Measurements from ENCODE around the gene RIOK1. TPM values are rescaled to one million over a fixed set of nuclear protein-coding genes. Genes with fewer than 3 reads are reported as not detected.

Gene RIOK1
- total and polyA plus RNA-seq, 12 donors = 7.0 to 13.4 (median 11.0) TPM

DNA sequence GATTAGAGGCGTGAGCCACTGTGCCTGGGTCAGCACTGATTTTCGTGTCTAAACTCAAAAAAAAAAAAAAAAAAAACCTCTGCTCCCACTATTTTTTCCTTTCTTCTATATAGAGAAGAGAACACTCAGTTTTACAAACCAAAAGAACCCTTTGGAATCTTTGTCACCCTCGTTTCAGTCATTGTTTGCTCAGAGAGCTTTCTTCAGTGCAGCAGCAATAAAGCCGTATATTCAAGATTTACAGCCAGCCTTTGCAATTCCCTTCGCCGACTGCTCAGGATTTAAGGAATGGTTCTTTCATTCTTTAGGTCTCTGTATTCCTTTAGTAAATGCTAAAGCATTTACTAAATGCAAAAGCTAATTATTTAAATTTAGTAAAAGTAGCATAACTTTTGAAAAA lies 20.1 kb downstream of the RIOK1 start:
- no peak for DNase-seq
- no peaks in the 10 kb centered on the region for H3K4me1 ChIP-seq
- no peaks in the 10 kb centered on the region for H3K27me3 ChIP-seq
- no peaks in the 10 kb centered on the region for H3K9me3 ChIP-seq
- H3K36me3 ChIP-seq = peaks cover 0 to 98% (median 64%) of the 10 kb centered on the region in 9 donors
- H3K4me3 ChIP-seq = no peak overlapping the region
- ATAC-seq = no peak
- intact Hi-C loops (cut with DNase I) = loop anchor here in 4 of 10 donors (10.0 kb wide), 4 partner anchors 105 to 195 kb away; no protein-coding TSS in a partner anchor
- no peak overlapping the region for H3K27ac ChIP-seq
- TF ChIP-seq CTCF (IDR thresholded peaks at IDR 0.05) = no peak
- 94 to 97% methylated on average over 6 of the region's 6 CpGs for WGBS, 2 donors

- no peak overlapping the region for H3K4me3 ChIP-seq
- DNase-seq (no peak), ATAC-seq (no peak)
- intact Hi-C loops (cut with DNase I) = loop anchor here in 2 of 10 donors (10.0 kb wide), 2 partner anchors 106 to 194 kb away; no protein-coding TSS in a partner anchor
- H3K27ac ChIP-seq = no peak overlapping the region
- WGBS, 2 donors = 95 to 96% methylated on average over 4 of the region's 4 CpGs
- TF ChIP-seq CTCF (IDR thresholded peaks at IDR 0.05) = no peak
- H3K27me3 ChIP-seq = no peaks in the 10 kb centered on the region
- H3K9me3 ChIP-seq = no peaks in the 10 kb centered on the region
- peaks cover 0 to 98% (median 65%) of the 10 kb centered on the region in 9 donors for H3K36me3 ChIP-seq
- H3K4me1 ChIP-seq = no peaks in the 10 kb centered on the region
Observed at GRCh38 chr6:7410851-7411250, 21.2 kb downstream of the RIOK1 start.

DNA sequence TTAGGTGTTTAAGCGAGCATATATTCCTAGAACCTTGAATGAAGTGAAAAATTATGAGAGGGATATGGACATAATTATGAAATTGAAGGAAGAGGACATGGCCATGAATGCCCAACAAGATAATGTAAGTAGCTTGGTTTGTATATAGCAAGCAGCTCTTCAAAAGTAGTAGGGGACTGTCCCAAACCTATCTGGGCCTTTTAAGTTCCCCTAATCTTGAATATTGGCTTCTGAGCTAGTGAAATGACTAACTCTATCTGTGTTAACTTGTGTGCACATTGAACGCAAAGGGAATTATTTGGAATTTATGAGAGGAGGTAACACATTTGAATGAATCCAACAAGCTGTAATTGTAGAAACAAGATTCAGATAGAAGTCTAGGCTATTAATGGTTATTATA lies 21.7 kb downstream of the RIOK1 start:
- DNase-seq (no peak), ATAC-seq (no peak)
- TF ChIP-seq CTCF (IDR thresholded peaks at IDR 0.05) = no peak
- intact Hi-C loops (cut with DNase I) = loop anchor here in 2 of 10 donors (10.0 kb wide), 2 partner anchors 107 to 193 kb away; no protein-coding TSS in a partner anchor
- 96 to 97% methylated on average over 2 of the region's 2 CpGs for WGBS, 2 donors
- Histone ChIP-seq H3K9me3 (no peaks in the 10 kb centered on the region), H3K36me3 (peaks cover 0 to 98% (median 67%) of the 10 kb centered on the region in 9 donors), H3K4me3 (no peak overlapping the region), H3K27ac (no peak overlapping the region), H3K4me1 (no peaks in the 10 kb centered on the region), H3K27me3 (no peaks in the 10 kb centered on the region)

- H3K27me3 ChIP-seq = no peaks in the 10 kb centered on the region
- no peaks in the 10 kb centered on the region for H3K9me3 ChIP-seq
- 79 to 84% methylated on average over 2 of the region's 2 CpGs for WGBS, 2 donors
- H3K4me1 ChIP-seq = no peaks in the 10 kb centered on the region
- H3K36me3 ChIP-seq = peaks cover 0 to 98% (median 64%) of the 10 kb centered on the region in 9 donors
- H3K27ac ChIP-seq = no peak overlapping the region
- no peak overlapping the region for H3K4me3 ChIP-seq
- no peak for TF ChIP-seq CTCF (IDR thresholded peaks at IDR 0.05)
- no peak for DNase-seq
- intact Hi-C loops (cut with DNase I) = loop anchor here in 2 of 10 donors (10.0 kb wide), 2 partner anchors 108 to 192 kb away; no protein-coding TSS in a partner anchor
- no peak for ATAC-seq
Observed at GRCh38 chr6:7413151-7413823, 23.7 kb downstream of the RIOK1 start.
